RWPE1 (cell line): ENCODE data around the gene ZFP57.

Experiments
- CTCF ChIA-PET: fragments of 350-600 bp; sonication (Branson Sonifier 250); formaldehyde crosslinking; extraction: SDS; loops from one replicate; lab custom pipeline; 2021; lab: Yijun Ruan, JAX
- POLR2A ChIA-PET: fragments of 400-600 bp; formaldehyde crosslinking; extraction: SDS; loops from one replicate; lab custom pipeline; 2020; ENCODE audit warnings: antibody characterized with exemption; ENCODE audit not compliant: low non-redundant PET; lab: Yijun Ruan, JAX
- DNase-seq: peaks from one replicate; pipeline ENCODE4 v3.0.0; 2012; ENCODE audit warnings: low spot score
- H3K27ac ChIP-seq: fragments of 450-650 bp; 2 replicates; pipeline ENCODE4 v1.5.1; 2017
- CTCF ChIP-seq: fragments of 450-650 bp; conservative IDR thresholded peaks from 2 replicates; pipeline ENCODE4 v1.5.1; 2017; ENCODE audit warnings: low read depth, mild to moderate bottlenecking

ZFP57 gene

GRCh38 chr6:29651413-29652197 lies 29.3 kb downstream of the ZFP57 start:
- no peak overlapping the region for H3K27ac ChIP-seq
- DNase-seq = peak; percentile 64
- CTCF ChIA-PET = interaction anchor here (0.7 to 2.3 kb wide), 8 partner anchors 9 to 74 kb away, joined by 3 to 16 read pairs (median 6); no protein-coding TSS in a partner anchor
- TF ChIP-seq CTCF = peak; percentile 78
- POLR2A ChIA-PET = no interaction called here

- peak; percentile 99 for DNase-seq
- TF ChIP-seq CTCF = peak; percentile 93
- CTCF ChIA-PET = interaction anchor here (0.6 to 4.2 kb wide), 19 partner anchors 8 to 185 kb away, joined by 3 to 56 read pairs (median 5); partner anchors contain the start of genes GABBR1 and ZFP57
- H3K27ac ChIP-seq = peak overlapping the region; percentile 83
- POLR2A ChIA-PET = interaction anchor here (0.5 to 0.6 kb wide), 2 partner anchors 14 to 1312 kb away, joined by 3 read pairs; no protein-coding TSS in a partner anchor
Observed at GRCh38 chr6:29649701-29650673, 31.0 kb downstream of the ZFP57 start.

GRCh38 chr6:29647927-29648642 lies 32.9 kb downstream of the ZFP57 start:
- TF ChIP-seq CTCF = peak; percentile 80
- peak; percentile 64 for DNase-seq
- POLR2A ChIA-PET = interaction anchor here (1.2 kb wide), 1 partner anchor 49 kb away, joined by 3 read pairs; no protein-coding TSS in a partner anchor
- CTCF ChIA-PET = interaction anchor here (0.6 to 4.2 kb wide), 8 partner anchors 15 to 710 kb away, joined by 3 to 56 read pairs (median 3); partner anchors contain the start of gene GABBR1
- no peak overlapping the region for H3K27ac ChIP-seq

- ChIA-PET POLR2A (interaction anchor here (1.0 kb wide), 1 partner anchor 9 kb away, joined by 4 read pairs; the partner anchor contains the start of gene GABBR1), CTCF (interaction anchor here (1.8 to 3.2 kb wide), 2 partner anchors 9 to 11 kb away, joined by 14 to 16 read pairs; no protein-coding TSS in a partner anchor)
- DNase-seq = no peak
- H3K27ac ChIP-seq = no peak overlapping the region
- no peak for TF ChIP-seq CTCF
Observed at GRCh38 chr6:29641430-29642148, 39.4 kb downstream of the ZFP57 start.

GRCh38 chr6:29637247-29637646 lies 43.7 kb downstream of the ZFP57 start:
- no peak for DNase-seq
- POLR2A ChIA-PET = no interaction called here
- TF ChIP-seq CTCF = no peak

More at GRCh38 chr6:29637247-29637646, 43.7 kb downstream of the ZFP57 start:
- no peak overlapping the region for H3K27ac ChIP-seq
- CTCF ChIA-PET = no interaction called here
